GM12874 (cell line): ENCODE data around the gene ZNF14.

Experiments
- TF ChIP-seq, protein P1 (sequence below): IDR thresholded peaks from 2 replicates; pipeline ENCODE4 v1.5.1; 2011; ENCODE audit warnings: low read depth, mild to moderate bottlenecking, control low read depth, low read length, moderate library complexity; ENCODE audit not compliant: insufficient read depth

Gene ZNF14

DNA sequence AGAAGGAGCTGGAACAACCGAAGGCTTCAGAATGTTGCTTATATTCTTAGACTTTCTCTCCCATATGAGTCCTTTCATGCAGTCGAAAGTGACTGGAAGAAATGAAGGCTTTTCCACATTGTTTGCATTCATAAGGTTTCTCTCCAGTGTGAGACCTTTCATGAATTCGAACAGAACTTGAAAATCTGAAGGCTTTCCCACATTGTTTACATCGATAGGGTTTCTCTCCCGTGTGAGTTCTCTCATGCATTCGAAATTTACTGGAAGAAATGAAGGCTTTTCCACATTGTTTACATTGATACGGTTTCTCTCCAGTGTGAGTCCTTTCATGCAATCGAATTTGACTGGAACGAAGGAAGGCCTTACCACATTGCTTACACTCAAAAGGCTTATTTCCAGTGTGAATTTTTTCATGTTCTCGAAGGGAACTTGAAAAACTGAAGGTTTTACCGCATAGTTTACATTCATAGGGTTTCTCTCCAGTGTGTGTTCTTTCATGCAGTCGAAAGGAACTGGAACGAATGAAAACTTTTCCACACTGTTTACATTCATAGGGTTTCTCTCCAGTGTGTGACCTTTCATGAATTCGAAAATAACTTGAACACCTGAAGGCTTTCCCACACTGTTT, 21.5 kb downstream of the ZNF14 start:
- TF ChIP-seq, protein P1, sequence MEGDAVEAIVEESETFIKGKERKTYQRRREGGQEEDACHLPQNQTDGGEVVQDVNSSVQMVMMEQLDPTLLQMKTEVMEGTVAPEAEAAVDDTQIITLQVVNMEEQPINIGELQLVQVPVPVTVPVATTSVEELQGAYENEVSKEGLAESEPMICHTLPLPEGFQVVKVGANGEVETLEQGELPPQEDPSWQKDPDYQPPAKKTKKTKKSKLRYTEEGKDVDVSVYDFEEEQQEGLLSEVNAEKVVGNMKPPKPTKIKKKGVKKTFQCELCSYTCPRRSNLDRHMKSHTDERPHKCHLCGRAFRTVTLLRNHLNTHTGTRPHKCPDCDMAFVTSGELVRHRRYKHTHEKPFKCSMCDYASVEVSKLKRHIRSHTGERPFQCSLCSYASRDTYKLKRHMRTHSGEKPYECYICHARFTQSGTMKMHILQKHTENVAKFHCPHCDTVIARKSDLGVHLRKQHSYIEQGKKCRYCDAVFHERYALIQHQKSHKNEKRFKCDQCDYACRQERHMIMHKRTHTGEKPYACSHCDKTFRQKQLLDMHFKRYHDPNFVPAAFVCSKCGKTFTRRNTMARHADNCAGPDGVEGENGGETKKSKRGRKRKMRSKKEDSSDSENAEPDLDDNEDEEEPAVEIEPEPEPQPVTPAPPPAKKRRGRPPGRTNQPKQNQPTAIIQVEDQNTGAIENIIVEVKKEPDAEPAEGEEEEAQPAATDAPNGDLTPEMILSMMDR = no peak

DNA sequence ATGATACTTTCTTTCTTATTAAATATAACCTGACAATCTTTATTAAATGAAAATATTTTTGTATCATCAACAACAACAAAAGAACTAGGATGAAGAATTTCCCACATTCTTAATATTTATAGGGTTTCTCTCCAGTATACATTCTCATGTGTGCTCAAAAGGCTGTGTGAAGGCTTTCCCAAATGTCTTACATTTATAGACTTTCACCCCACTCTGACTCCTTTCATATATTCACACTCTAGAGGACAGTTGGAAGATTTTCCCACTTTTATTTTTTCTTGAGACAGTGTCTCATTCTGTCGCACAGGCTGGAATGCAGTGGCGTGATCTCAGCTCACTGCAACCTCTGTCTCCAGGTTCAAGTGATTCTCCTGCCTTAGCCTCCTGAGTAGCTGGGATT, 22.4 kb downstream of the ZNF14 start:
- TF ChIP-seq, protein P1 = no peak

DNA sequence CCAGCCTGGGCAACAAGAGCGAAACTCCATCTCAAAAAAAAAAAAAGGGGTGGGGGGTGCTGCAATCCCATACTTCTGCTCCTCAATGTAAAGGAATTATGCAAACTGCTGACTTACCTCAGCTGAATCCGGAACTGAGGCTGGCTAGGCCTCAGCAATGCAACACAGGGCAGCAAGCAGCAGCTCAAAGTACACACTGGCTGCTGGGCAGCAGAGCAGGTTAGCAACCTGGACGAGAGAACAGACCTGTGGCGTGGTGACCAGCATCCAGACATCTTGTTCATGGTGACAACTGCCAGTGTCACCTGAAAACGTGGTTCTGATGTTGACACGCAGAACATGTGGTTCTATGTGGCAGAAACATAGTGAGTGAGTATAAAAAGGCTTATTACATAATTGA, 28.1 kb downstream of the ZNF14 start:
- TF ChIP-seq, protein P1 = no peak

DNA sequence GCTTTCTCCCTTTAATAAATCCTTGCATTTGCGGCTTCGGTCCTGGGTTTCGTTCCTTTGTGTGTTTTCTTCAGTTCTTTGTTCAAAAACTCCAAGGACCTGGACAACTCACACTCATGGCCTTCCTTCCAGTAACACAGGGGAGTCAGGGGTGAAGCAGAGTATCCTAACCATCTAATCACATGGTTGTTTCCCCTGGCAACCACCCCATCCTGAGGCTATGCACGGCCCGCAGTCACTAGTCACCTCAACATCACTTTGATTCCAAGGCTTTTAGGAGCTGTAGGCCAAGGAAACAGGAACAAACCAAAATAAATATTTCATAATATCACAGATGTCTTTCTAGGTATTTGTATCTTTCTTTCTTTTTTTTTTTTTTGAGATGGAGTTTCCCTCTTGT, 35.3 kb downstream of the ZNF14 start:
- TF ChIP-seq, protein P1 = no peak

DNA sequence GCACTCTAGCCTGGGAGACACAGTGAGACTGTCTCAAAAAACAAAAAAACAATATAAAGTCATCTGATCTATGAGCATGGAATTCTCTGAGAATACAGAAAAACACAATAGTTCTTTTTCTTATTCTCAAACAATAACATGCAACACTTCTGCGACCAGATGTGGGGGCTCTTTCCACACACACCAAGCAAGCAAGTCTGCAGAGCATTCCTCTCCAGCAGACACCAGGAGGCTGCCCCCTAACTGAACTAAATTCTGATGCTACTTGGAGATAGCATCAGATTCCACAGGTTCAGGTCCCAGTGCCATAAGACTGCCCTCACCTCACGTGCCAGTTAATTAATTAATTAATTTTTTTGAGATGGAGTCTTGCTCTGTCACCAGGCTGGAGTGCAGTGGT, 36.5 kb downstream of the ZNF14 start:
- TF ChIP-seq, protein P1 = no peak

DNA sequence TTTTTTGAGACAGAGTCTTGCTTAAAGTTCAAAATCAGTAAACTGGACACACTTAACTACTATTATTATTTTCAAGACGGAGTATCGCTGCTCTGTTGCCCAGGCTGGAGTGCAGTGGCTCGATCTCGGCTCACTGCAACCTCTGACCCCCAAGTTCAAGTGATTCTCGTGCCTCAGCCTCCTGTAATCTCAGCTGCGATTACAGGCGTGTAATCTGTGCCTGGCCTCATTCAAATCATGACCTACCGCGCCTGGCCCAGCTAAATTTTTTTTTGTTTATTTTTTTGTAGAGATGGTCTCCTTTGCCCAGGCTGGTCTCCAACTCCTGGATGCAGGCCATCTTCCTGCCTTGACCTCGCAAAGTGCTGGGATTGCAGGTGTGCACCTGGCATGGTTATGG, 41.2 kb downstream of the ZNF14 start:
- TF ChIP-seq, protein P1 = no peak

DNA sequence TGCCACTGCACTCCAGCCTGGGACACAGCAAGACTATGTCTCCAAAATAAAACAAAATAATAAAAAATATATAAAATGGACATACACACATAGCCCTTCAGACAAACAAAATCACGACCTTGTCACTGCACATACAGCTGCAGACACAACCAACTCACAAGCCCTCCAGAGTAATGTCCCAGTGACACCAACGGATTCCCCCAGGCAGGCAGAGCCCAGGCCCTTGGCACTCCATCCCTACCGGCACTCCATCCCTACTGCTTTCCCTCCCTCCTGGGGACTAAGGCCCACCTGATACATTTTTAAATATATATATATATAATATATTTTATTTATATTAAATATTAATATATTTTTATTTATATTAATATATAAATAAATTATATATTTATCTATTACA, 45.8 kb downstream of the ZNF14 start:
- TF ChIP-seq, protein P1 = no peak

DNA sequence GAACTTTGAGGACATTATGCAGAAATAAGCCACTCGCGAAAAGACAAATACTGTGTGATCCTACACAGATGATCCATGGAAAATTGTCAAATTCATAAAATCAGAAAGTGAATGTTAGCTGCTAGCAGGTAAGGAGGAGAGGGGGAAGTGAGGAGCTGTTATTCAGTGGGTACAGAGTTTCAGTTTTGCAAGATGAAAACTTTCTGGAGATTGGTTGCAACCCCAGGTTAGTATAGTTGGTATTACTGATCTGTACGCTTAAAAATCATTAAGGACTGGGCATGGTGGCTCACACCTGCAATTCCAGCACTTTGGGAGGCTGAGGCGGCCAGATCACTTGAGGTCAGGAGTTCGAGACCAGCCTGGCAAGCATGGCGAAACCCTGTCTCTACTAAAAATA, 46.3 kb downstream of the ZNF14 start:
- TF ChIP-seq, protein P1 = no peak
